ENCODE results near the gene LRRC8D.

LRRC8D gene

DNA sequence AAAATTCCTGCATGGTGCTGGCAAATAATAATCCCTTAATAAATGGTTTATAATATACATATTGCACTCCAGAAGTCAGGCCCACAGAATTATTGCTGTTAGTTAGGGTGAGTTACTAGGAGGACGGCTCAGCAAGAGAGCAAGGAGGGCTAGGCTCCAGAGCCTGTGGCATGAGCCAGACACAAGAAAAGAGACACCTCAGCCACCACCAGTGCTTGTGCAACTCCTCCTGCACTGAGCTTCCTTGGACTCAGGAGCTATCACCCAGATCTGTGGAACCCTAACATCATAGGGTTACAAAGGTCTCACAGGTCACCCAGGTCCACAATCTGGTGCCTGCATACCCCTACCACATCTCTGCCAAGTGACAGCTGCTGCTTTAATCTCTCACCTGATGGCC lies 12.8 kb upstream of the LRRC8D start:
- no peak for DNase-seq

DNA sequence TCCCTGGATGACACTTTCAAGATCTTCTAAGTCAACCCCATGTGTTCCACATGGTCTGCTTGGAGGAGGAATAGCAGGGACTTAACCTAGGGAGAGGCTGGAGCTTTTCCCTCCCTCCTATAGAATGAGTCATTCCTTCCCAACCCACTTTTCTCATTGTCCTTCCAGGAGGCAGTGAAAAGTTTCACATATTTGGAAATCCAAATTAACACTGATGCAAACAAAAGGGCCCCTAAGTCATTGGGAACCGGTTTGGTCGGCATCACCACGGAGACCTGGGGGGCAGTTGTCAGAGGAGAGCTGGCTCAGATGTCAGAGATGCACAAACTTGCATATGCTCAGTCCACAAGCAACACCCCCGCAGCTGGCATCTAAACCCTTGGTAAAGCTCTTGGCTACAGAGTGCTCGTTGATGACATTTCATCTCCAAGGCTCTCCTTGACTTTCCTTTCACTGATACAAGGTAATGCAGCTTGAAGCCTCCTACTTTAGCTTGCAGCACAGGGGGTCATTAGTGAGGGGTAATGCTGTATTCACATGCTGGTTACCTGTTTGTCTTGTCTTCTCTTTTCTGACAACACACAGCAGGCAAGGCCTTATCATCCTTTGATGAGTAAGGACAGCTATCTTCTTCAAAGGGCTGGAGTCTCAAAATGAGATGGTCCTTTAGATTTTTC lies 12.3 kb upstream of the LRRC8D start:
- no peak for DNase-seq

DNA sequence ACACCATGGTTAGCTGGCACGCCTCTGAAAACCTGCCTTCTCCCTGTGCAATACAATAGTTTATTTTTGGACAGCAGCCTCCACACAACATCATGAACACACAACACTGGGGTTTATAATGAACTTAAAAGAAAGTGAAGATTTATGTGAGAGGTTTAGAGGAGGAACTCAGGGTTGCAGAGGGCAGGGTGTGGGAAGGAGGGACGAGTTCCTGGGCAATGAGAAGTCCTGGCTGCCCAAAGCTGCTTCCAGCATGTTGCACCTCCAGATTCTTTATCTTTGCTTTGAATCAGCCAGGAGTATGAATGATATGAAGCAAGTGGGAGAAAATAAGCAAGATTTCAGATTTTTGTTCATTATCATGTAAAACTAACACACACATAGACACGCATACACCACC lies 11.3 kb upstream of the LRRC8D start:
- DNase-seq, result no peak

DNA sequence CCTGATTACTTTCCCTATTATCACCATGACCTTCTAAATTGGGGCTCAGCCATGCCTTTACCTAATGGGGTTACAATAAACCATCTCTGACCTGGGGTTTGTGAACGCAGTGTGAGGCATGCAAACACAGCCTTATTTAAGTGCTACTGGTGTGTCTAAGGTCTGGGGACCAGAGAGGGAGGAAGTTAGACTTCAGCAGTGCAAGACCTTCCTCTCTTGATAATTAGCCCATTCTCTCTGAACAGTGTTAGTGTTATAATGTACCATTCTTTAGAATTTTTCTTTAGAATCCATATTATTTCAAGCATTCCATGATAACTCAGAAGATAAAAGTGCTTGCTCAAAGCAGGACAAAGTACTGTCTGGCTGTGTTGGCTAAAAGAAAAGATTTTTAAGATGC lies 10.5 kb upstream of the LRRC8D start:
- DNase-seq, result no peak

DNA sequence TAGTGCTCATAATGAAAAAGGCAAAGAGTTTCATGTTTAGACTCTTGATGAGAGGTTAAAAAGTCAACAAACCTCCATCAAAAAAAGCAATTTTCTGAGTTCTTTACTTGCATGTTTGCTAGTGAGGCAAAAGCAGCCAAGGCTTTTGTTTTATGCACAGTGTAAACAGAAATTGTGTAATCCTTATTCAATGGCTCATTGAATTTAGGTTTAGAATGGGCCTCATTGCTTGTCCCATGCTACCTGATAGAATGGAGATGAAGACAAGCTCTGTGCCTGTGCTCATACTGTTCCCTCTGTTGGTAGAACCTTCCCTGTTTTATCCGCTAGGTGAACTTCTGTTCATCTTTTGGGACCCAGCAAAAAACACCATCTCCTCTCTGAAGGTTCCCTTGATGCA lies 10.0 kb upstream of the LRRC8D start:
- no peak for DNase-seq

DNA sequence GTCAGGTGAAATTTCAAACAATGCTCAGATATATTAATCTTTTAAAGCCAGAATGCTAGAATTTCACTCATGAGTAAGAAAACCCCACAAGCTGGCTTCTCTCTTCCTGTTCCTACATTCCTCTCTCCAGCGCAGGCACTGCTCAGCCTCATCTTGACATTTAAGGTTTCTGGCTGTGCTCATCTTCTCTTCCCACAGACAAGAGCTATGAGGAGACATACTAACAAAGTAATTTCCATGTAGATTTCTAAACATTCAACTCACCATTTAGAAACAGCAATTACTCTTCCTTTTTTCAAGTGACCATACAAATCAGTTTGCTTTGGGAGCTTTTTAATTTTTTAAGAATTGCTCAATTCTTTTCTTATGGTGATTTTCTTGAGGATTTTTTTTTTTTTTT lies 7.8 kb upstream of the LRRC8D start:
- no peak for DNase-seq

DNA sequence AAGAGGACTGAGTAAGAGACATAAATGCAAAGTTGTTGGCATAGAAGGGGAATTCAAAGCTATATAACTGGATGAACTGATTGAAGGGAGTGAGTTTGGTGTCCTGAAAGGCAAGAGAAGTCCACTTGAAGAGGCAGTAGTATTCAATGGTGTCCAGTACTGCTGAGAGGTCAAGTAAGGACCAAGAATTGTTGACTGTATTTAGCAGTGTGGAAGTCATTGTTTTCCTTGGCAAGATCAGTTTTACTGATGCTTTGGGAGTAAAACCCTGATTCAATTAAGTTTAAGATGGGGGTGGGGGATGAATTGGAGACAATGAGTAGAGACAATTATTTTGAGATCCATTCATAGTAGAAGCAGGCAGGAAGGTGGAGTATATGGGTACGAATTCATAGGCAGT lies 5.8 kb upstream of the LRRC8D start:
- DNase-seq, result no peak

DNA sequence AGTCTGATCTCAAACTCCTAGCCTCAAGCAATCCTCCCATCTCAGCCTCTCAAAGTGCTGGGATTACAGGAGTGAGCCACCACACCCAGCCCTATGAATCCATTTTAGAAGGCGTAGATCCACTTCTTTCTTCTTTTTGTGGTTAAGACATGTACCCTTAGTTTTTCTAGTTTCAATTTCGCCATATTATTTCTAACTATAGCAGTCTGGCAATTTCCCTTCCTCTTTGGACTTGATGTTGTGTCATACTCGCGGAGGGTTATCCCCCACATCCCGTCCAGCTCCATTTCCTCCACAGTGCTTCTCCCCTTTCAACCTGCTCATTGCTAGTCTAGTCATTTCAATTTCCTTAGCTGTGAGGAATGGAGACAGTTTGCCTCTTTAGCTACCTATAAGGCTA lies 5.2 kb upstream of the LRRC8D start:
- peak; percentile 21 to 36 for DNase-seq

DNA sequence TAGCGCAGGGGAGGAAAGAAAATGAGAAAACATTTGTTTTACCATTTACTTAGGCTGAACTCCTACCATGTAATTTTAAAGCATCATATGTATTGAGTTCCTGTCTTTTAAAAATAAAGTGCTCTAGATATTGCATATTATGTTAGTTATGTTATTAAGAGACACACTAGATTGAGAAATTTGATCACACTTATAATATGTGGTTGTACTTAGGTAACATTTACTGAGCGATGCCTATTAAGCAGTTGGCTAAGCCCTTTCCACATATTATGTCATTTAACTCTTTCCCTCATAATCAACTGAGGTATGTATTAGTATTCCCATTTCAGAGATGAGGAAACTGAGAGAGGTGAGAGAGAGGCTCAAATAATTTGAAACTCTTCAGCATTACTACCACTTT lies 4.5 kb upstream of the LRRC8D start:
- no peak for DNase-seq

DNA sequence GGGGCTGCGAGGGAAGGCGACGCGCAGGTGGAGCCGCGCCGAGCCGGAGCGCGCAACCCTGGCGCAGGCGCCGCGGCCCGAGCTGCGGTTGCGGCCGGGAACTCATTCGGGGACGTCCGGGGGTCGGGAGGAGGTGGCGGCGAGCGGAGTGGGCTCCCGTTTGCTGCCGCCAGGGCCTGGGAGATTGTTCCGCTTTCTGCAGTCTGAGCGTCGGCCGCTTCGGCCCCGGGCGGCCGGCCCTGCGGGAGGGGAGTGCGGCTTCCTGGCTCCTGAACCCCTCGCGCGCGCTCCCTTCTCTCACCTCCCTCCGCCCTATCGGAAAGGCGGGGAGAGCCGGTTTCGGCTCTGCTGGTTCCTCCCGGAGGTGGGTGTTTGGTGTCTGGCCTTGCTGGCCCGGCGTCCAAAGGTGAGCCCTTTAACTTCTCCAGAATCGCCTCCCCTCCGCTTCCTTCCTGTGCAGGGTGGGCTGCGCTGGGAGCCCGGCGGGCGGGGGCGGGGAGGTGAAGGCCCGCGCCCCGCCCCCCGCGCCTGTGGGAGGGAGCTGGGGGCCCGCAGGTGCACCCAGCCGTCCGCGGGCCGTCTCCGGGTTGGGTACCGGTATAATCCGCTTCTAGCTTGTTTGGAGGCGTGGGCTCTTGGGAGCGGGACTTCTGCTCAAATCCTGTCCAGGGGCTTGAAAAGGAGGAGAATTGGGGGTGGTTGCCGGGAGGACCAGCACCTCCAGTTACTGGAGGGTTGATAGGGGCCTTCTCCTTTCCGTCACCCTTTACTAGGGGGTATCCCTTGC lies 683 bp downstream of the LRRC8D start:
- peak; percentile 45 to 60 for DNase-seq

DNA sequence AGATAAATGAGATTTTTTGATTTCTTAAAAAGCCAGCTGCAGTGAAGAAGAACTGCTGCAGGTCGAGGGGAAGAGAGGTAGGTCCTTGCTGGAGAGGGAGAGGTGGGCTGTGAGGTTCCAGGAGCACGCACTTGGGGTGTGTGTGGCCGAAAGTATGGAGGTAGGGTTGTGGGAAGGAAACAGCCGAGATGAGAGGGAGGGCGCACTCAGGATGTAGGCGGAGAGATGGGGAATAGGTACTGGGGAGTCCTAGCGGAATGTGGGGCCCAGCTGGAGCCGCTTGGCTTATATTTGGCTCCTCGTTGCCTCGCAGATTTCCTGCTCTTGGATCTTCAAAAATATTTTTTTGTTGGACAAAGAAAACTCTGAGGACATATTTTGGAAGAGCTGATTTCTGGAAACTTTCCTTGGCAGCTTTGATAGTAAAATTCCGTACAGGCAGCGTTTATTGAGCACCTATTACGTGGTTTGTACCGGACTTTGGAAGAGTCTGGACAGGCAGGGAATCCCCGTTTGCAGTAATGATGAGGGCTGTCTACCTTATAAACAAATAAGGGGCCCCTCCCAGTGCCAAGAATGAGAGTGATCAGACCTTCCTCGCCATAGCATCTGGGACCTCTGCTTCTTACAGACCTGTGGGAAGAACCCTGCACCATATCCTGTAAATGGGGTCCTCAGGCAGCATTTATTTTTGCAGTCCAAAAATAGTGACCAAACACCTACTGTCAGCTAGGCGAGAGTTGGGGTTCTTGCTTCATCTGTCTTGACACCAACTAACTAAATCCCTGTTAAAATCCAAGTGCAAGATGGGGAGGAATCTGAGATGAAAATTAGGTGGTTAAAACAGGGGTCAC lies 1.5 kb downstream of the LRRC8D start:
- DNase-seq, result no peak

DNA sequence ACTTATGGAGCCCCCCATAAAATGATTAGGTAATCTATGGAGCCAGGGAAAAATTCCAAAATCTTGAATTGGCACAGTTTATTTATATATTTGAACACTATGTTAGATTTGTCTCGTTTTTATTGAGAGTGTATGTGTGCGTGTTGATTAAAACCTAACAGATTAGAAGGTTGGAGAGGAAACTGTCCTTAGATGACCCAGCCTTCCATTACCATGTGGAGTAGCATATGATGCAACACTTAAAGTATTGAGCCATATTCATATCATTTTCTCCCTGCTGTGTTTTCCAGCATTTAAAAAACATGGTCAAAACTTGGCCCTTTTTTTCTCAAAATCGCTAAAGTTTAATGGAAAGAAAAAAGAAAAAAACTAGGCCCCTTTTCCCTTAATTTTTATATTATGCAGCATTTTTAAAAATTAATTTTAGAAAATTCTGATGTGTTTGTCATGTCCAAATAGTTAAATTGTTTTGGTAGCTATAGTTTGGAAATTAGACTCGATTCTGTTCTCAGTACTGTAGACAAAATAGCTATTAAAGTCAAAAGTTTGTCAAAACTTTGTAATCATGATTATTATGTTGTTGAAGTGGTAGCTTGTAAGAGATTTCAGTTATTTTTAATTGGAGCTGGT lies 2.3 kb downstream of the LRRC8D start:
- no peak for DNase-seq

DNA sequence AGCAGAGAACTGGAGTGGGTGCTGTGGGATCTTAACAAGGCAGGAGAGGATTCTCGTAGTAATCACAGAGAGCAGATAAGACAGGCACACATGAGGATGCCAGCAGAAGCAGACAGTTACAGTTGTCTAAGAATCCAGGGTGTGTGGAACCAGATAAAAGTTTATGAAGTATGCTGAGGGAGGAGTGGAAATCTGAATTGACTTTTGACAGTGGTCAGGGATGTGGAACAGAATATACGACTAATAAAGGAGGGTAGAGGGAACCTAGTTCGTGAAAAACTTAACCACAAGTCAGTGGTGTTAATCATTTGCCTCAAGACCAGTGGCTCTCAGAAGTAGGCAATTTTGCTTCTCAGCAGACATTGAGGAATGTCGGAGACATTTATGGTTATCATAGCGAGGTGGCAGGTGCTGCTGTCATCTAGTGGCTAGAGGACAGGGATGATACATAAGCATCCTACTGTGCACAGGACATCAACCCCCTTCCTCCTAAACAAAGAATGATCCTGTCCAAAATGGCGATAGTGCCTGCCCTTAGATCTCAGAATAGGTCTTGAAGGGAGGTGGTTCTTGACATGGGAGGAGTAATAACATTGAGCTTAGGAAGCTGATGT lies 3.0 kb downstream of the LRRC8D start:
- DNase-seq, result no peak

DNA sequence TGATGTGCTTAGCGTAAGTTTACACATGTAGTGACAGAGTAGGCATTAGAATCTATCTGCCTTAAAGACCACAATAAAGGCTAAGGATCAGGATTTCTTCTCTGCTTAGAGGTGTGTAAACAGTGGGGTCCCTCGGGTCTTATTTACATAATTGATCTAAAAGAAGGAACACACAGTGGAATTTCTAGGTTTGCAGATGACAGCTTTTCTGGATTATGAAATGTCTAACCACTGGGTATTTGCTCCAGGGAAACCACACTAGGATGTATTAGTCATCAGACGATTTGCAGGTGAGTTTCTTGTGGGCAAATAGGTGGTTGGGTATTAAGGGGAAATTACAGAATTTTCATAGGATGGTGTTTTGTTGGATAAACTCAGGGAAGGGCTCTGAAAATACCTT lies 5.8 kb downstream of the LRRC8D start:
- no peak for DNase-seq

DNA sequence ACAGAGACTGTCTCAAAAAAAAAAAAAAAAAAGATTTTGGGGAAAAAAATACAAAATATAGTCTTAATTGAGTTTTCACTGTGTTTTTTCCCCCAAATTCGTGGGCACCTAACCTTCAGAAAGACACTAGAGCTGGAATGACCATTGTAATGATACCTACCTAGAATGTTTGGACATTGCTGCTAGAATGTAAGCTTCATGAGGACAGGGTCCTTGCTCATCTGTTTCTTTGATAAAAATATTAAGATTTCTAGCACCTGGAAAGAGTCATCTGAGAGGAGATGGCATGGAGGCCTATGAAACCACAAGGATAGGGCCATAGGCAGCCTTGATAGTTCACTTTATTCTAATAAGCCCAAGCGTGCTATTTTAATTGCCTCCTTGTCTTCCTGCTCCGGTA lies 6.5 kb downstream of the LRRC8D start:
- DNase-seq, result no peak

DNA sequence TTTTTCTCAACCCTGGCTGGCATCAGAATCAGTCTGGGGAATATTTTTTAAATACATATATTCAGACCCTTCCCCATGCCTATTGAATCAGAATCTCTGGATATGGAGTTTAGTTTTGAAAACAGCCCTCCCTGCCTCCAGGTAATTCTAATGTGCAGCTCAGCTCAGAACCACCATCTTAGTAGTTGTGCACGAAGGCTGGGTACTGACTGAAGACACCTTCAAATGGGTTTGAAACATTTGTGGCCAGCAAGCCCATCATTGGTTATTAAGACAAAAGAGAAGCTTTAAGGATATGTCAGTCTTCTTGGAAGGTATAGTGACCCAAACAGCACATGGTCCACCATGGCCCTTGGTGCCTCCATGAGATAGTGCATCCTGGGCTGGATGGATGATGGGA lies 7.1 kb downstream of the LRRC8D start:
- no peak for DNase-seq

DNA sequence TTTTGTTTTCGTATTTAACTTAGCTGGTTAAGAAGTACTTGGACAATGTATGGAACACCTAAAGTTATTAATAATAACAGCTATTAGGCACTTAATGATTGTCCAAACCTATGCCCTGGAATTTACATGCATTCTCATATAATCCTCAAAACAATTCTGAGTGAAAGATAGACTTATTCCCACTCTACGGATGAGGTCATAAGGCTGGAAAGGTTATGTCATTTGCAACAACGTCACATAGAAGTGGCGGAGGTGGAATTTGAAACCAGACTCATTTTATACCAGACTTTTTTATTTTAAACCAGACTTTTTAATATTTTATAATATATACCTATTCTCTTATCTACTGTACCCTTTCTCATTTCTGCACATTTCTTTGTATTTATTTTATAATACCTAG lies 8.4 kb downstream of the LRRC8D start:
- DNase-seq, result no peak

DNA sequence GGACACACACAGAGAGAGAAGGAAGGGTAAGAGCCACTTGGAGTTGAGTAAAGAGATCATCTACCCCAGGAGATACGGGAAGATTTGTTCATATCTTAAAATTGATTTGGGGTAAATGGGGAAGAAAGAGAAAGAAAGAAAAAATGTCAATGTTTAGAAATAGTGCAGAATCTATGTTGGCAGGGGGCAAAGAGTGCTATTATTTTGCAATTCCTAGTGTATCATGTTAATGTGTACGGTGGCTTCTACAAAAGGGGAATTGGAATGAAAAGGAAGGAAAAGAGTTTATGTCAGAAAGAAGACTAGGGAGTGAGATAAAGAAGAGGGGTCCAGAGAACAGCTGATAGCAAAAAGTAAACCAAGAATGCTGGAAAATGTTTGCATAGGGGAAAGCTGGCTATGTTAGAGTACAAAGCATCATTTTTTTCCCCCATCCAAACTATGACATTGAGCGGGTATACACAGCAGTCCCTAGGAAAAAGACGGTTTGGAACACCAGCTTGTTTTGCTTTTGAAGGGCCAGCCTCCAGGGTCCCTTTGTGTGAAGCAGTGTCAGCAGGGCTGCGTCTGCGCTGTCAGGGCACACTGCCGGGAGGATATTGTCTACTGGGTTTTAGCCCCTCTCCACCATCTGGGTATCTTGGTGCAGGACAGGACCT lies 10.8 kb downstream of the LRRC8D start:
- no peak for DNase-seq

DNA sequence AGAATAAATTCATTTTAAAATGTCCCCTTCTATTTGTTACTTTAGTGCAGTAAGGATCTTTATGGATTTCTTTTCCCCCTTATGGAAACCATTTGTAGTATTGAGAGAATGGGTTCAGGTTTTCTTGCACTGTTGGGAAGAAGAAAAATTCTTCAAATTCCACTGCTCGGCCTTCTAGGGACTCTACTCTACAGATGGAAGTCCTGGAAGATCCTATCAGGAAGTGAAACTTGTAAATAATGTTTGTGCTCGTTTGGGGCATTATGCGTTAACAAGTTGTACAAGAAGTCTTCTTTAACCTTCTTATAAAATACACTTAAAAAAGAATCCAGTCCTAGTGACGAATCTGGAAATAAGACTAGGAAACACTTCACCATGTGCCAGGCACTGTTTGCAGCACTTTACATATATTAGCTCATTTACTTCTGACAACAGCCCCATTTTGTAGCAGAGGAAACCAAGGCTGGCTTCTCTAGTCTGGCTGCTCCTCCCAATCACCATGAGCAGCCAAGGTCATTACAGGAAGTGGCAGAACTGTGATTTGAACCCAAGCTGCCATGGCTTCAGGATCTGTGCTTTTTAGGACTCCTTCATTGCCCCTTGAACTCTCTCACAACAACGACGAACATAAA lies 11.8 kb downstream of the LRRC8D start:
- no peak for DNase-seq

DNA sequence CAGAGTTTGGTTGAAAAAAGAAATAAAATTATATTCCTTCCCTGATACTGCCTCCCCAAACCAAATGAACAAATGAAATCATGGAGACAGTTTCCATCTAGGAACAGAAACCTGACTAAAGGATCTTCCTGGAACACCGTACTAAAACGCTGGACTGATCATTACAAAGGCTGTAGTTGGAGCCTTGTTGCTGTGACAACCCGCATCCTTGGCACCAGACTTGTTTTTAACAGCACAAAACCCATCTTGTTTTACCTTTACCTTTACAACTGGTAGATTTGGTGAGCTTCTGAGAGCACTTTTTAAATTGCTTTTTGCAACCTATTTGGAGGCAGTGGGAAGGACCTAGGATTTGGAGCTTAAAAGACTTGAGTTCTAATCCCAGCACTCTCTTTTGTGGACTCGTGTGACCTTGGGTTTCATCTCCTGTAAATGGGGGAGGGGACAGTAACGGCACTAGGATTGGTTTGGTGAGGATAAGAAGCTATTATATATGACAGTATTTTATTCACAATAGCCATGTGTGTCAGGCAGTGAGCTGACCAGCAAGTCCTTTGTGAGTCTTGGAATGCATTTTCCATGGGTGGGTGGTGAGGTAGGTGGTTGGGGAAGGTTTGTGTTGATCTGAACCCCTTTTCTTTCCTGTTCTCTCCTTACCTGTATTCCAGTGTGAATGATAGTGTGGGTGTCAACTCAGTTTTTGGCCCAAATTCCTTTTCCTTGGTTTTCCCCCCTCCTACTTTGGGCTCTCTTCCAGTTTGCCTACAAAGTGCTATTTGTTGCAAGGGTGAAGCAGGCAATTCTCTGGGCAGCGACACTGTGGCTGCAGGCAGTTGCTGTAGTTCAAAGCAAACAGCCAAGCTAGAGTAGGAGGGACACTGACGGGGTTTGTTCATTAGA lies 12.6 kb downstream of the LRRC8D start:
- no peak for DNase-seq

All from CD4-positive, alpha-beta T cell treated with Interferon alpha-2 for 1 hour (primary cell).